A549 (cell line): ENCODE results near the gene TXK. TPM values are rescaled to one million over a fixed set of nuclear protein-coding genes. Genes with fewer than 3 reads are reported as not detected.

ENCODE experiments used
- ATAC-seq, 2 experiments: fragments of 200-7000 bp in 1 of 2; fragments of >200 bp in 1 of 2; cut with Nextera tagmentation in 1 of 2; cut with Tn5 transposase in 1 of 2; 3 replicates each; pipeline versions ENCODE4 v1.8.0 to v1.9.1; 2018 to 2020; ENCODE audit warnings: mild to moderate bottlenecking in 1 of 2, moderate library complexity in 1 of 2
- CTCF ChIA-PET: fragments of 300-600 bp; sonication (Branson Sonifier 250); formaldehyde crosslinking; extraction: SDS; loops from one replicate; lab custom pipeline; 2021; ENCODE audit warnings: antibody characterized with exemption, inconsistent platforms; lab: Yijun Ruan, JAX
- POLR2A ChIA-PET: fragments of 350-600 bp; formaldehyde crosslinking; extraction: SDS; loops from one replicate; lab custom pipeline; 2021; ENCODE audit warnings: antibody characterized with exemption, inconsistent platforms; lab: Yijun Ruan, JAX
- DNase-seq, 2 experiments: peaks; one replicate each; pipeline versions ENCODE4 v3.0.0 to v3.0.0-alpha.2; 2011 to 2016; ENCODE audit warnings: low read depth in 1 of 2, low spot score in 1 of 2
- FAIRE-seq: peaks from 2 replicates; lab custom pipeline; 2011; peaks lifted over from hg19 to GRCh38; lab: Jason Lieb, UNC
- H3K27ac ChIP-seq, 2 experiments: fragments of >200 bp; sonication (Bioruptor Twin); formaldehyde crosslinking; 3 replicates each; pipeline ENCODE4 v1.5.1; 2016 to 2017
- H3K4me1 ChIP-seq: fragments of >200 bp; sonication (Bioruptor Twin); formaldehyde crosslinking; 3 replicates; pipeline ENCODE4 v1.6.1; 2016
- H3K4me2 ChIP-seq: fragments of >200 bp; sonication (Bioruptor Twin); formaldehyde crosslinking; 3 replicates; pipeline ENCODE4 v1.6.1; 2016
- H3K4me3 ChIP-seq: fragments of >200 bp; sonication (Bioruptor Twin); formaldehyde crosslinking; 3 replicates; pipeline ENCODE4 v1.5.1; 2016
- H3K9me3 ChIP-seq: fragments of >200 bp; sonication (Bioruptor Twin); formaldehyde crosslinking; 3 replicates; pipeline ENCODE4 v1.6.1; 2016
- BHLHE40 ChIP-seq: IDR thresholded peaks from 2 replicates; pipeline ENCODE4 v1.6.1; 2012; ENCODE audit warnings: low read depth, low read length, inconsistent platforms
- CBX8 ChIP-seq: fragments of 200-600 bp; sonication (generic); IDR thresholded peaks from 2 replicates; pipeline ENCODE4 v1.6.1; 2016
- CEBPB ChIP-seq, 2 experiments: fragments of >200 bp in 1 of 2; sonication (Bioruptor Twin) in 1 of 2; formaldehyde crosslinking in 1 of 2; IDR thresholded peaks; 2 replicates each; pipeline ENCODE4 v1.6.1; 2012 to 2016
- CHD2 ChIP-seq: fragments of 150-350 bp; IDR thresholded peaks from 2 replicates; pipeline ENCODE4 v1.6.1; 2014; ENCODE audit warnings: low read length; ENCODE audit not compliant: partially characterized antibody
- CHD4 ChIP-seq: fragments of 200-600 bp; sonication (generic); IDR thresholded peaks from 2 replicates; pipeline ENCODE4 v1.6.1; 2016; ENCODE audit warnings: antibody characterized with exemption, mild to moderate bottlenecking, borderline replicate concordance
- ESRRA ChIP-seq: fragments of 150-350 bp; IDR thresholded peaks from 2 replicates; pipeline ENCODE4 v1.6.1; 2014; ENCODE audit warnings: mild to moderate bottlenecking, low read length, borderline replicate concordance
- FOSL2 ChIP-seq, 2 experiments: fragments of 450-650 bp in 1 of 2; fragments of >200 bp in 1 of 2; sonication (Bioruptor Twin) in 1 of 2; formaldehyde crosslinking; IDR thresholded peaks; 2 replicates each; pipeline versions ENCODE4 v1.5.0 to v1.6.1; 2016 to 2020; ENCODE audit warnings: mild to moderate bottlenecking in 1 of 2, moderate library complexity in 1 of 2
- GATA3 ChIP-seq: IDR thresholded peaks from 2 replicates; pipeline ENCODE4 v1.6.1; 2012; ENCODE audit warnings: borderline replicate concordance
- MAFK ChIP-seq: fragments of 450-650 bp; IDR thresholded peaks from 2 replicates; pipeline ENCODE4 v1.6.1; 2014; ENCODE audit not compliant: partially characterized antibody
- MAZ ChIP-seq: fragments of 150-350 bp; IDR thresholded peaks from 2 replicates; pipeline ENCODE4 v1.6.1; 2014; ENCODE audit warnings: antibody characterized with exemption, low read depth, low read length, borderline replicate concordance
- MYC ChIP-seq: IDR thresholded peaks from 2 replicates; pipeline ENCODE4 v1.6.1; 2012; ENCODE audit warnings: mild to moderate bottlenecking, inconsistent platforms, low read length, improper control_type of control experiment, borderline replicate concordance
- NFE2L2 ChIP-seq: fragments of 150-350 bp; conservative IDR thresholded peaks from 2 replicates; pipeline ENCODE4 v1.6.1; 2014; ENCODE audit warnings: low read length
- NPAS2 ChIP-seq: fragments of 250-450 bp; sonication (Bioruptor Pico); IDR thresholded peaks from 2 replicates; pipeline ENCODE4 v1.8.0; 2022; ENCODE audit warnings: mild to moderate bottlenecking, moderate library complexity, borderline replicate concordance
- PHF8 ChIP-seq: fragments of 200-600 bp; sonication (generic); IDR thresholded peaks from 2 replicates; pipeline ENCODE4 v1.6.1; 2016; ENCODE audit warnings: low read depth, mild to moderate bottlenecking, antibody characterized with exemption, moderate library complexity, borderline replicate concordance
- POLR2A ChIP-seq: IDR thresholded peaks from 2 replicates; pipeline ENCODE4 v1.6.1; 2012; ENCODE audit warnings: mild to moderate bottlenecking, low read length
- RAD21 ChIP-seq, 2 experiments: fragments of >200 bp in 1 of 2; sonication (Bioruptor Twin) in 1 of 2; formaldehyde crosslinking in 1 of 2; IDR thresholded peaks in 1 of 2; conservative IDR thresholded peaks in 1 of 2; 2 replicates in 1 of 2; 3 replicates in 1 of 2; pipeline ENCODE4 v1.6.1; 2012 to 2018; ENCODE audit warnings: inconsistent platforms in 1 of 2
- RFX5 ChIP-seq: fragments of 450-650 bp; IDR thresholded peaks from 2 replicates; pipeline ENCODE4 v1.7.1; 2014; ENCODE audit warnings: antibody characterized with exemption, mild to moderate bottlenecking, moderate library complexity
- ZC3H11A ChIP-seq: fragments of 450-650 bp; IDR thresholded peaks from 2 replicates; pipeline ENCODE4 v1.6.1; 2014; ENCODE audit warnings: antibody characterized with exemption, mild to moderate bottlenecking
- ZFP36 ChIP-seq: fragments of 450-650 bp; IDR thresholded peaks from 2 replicates; pipeline ENCODE4 v1.6.1; 2014; ENCODE audit warnings: borderline replicate concordance; ENCODE audit not compliant: partially characterized antibody
- WGBS: methylation state at CpG from one replicate; pipeline ENCODE4 v1.1.6; 2017; ENCODE audit errors: missing lambda C conversion rate; 5-methylcytosine and 5-hydroxymethylcytosine counted together
- polyA plus RNA-seq, 4 experiments: library from polyadenylated mRNA; depleted of rRNA in 3 of 4; stranded (reverse); fragments of >200 nt; fragmentation: RNase III in 1 of 4; extraction: RNeasy Plus Mini Kit Qiagen cat#74134 plus additional on column Dnase treatment in 1 of 4; gene quantifications; 2 replicates in 3 of 4; 3 replicates in 1 of 4; pipeline ENCODE4 v1.2.3, GENCODE V29; 2011 to 2017
- TF ChIP-seq, protein P1 (sequence below): fragments of 200-600 bp; sonication (generic); IDR thresholded peaks from 2 replicates; pipeline ENCODE4 v1.6.1; 2016; ENCODE audit warnings: antibody characterized with exemption, mild to moderate bottlenecking, moderate library complexity
- TF ChIP-seq, protein P2 (sequence below): IDR thresholded peaks from 2 replicates; pipeline ENCODE4 v1.6.1; 2012
- TF ChIP-seq, protein P3 (sequence below): fragments of >200 bp; sonication (Bioruptor Twin); formaldehyde crosslinking; IDR thresholded peaks from 3 replicates; pipeline ENCODE4 v1.5.1; 2016
- TF ChIP-seq, protein P4 (sequence below): IDR thresholded peaks from 2 replicates; pipeline ENCODE4 v1.6.1; 2012
- TF ChIP-seq, protein P5 (sequence below): fragments of >200 bp; sonication (Bioruptor Twin); formaldehyde crosslinking; IDR thresholded peaks from 2 replicates; pipeline ENCODE4 v1.6.1; 2016
- TF ChIP-seq, protein P6 (sequence below): fragments of 150-350 bp; IDR thresholded peaks from 2 replicates; pipeline ENCODE4 v1.6.1; 2014; ENCODE audit warnings: low read depth, mild to moderate bottlenecking, low read length

Gene TXK
- polyA plus RNA-seq, 2 of the 4 experiments (the other 2 are of a cell fraction): 0.06 to 0.14 TPM

DNA sequence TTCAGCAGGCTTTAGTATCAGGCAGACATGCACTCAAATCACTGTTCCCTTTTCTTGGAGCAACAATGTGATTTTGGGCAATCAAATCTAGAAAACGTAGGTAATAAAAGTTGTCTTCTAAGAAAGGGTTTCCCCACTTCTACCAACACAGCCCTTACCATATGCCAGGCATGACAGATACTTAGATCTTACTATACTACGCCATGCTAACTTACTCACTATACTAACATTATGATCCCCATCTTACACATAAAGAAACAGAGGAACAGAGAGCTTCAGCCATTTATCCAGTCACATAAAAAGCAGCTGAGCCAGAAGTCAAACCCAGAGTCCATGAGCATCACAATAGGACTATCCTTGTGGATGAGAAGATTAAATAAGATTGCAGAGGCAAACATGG, 9.2 kb downstream of the TXK start (continued):
- TF ChIP-seq, protein P1, sequence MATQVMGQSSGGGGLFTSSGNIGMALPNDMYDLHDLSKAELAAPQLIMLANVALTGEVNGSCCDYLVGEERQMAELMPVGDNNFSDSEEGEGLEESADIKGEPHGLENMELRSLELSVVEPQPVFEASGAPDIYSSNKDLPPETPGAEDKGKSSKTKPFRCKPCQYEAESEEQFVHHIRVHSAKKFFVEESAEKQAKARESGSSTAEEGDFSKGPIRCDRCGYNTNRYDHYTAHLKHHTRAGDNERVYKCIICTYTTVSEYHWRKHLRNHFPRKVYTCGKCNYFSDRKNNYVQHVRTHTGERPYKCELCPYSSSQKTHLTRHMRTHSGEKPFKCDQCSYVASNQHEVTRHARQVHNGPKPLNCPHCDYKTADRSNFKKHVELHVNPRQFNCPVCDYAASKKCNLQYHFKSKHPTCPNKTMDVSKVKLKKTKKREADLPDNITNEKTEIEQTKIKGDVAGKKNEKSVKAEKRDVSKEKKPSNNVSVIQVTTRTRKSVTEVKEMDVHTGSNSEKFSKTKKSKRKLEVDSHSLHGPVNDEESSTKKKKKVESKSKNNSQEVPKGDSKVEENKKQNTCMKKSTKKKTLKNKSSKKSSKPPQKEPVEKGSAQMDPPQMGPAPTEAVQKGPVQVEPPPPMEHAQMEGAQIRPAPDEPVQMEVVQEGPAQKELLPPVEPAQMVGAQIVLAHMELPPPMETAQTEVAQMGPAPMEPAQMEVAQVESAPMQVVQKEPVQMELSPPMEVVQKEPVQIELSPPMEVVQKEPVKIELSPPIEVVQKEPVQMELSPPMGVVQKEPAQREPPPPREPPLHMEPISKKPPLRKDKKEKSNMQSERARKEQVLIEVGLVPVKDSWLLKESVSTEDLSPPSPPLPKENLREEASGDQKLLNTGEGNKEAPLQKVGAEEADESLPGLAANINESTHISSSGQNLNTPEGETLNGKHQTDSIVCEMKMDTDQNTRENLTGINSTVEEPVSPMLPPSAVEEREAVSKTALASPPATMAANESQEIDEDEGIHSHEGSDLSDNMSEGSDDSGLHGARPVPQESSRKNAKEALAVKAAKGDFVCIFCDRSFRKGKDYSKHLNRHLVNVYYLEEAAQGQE: no peak
- TF ChIP-seq ZC3H11A (no peak), MYC (no peak), FOSL2 (IDR thresholded peaks at IDR 0.05) (no peak), FOSL2 (CRISPR knock-in tag; IDR thresholded peaks at IDR 0.05) (no peak)

DNA sequence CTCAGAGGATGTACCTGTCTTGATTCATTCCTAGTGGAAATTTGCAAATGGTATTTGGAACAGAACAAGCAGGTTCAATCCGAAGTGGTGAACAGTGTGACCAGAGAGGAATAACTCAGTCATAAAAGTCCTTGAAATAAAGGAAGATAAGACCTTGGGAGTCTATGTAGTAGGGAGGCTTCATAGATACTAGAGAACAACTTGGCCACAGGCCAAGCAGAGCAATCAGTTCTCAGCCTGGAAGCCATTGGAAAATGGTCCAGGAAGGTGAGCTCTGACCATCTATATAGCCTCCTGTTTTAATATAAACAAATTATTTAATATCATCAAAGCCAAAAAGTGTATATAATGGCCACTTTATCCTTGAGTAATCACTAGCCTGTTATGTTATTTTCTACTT, 11.3 kb downstream of the TXK start:
- no peak overlapping the region for H3K4me2 ChIP-seq
- peaks cover 6% of the 10 kb centered on the region; the same call in 2 of the 3 replicates for H3K4me1 ChIP-seq
- FAIRE-seq (no peak), DNase-seq (no peak), ATAC-seq (no peak)
- no peak overlapping the region for H3K4me3 ChIP-seq
- H3K27ac ChIP-seq: no peak overlapping the region
- CTCF ChIA-PET: interaction anchor here (1.6 kb wide), 1 partner anchor 14 kb away, joined by 4 read pairs; no protein-coding TSS in a partner anchor
- no peaks in the 10 kb centered on the region for H3K9me3 ChIP-seq
- TF ChIP-seq, protein P2, sequence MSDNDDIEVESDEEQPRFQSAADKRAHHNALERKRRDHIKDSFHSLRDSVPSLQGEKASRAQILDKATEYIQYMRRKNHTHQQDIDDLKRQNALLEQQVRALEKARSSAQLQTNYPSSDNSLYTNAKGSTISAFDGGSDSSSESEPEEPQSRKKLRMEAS: no peak
- TF ChIP-seq BHLHE40 (no peak), RAD21 (conservative IDR thresholded peaks at IDR 0.05 in 1 of 2, IDR thresholded peaks at IDR 0.05 in 1 of 2) (no peak), FOSL2 (IDR thresholded peaks at IDR 0.05) (no peak), FOSL2 (CRISPR knock-in tag; IDR thresholded peaks at IDR 0.05) (no peak), GATA3 (no peak), NFE2L2 (no peak), CHD4 (no peak), CBX8 (no peak), POLR2A (no peak), PHF8 (no peak), MAZ (no peak)
- TF ChIP-seq, protein P3, sequence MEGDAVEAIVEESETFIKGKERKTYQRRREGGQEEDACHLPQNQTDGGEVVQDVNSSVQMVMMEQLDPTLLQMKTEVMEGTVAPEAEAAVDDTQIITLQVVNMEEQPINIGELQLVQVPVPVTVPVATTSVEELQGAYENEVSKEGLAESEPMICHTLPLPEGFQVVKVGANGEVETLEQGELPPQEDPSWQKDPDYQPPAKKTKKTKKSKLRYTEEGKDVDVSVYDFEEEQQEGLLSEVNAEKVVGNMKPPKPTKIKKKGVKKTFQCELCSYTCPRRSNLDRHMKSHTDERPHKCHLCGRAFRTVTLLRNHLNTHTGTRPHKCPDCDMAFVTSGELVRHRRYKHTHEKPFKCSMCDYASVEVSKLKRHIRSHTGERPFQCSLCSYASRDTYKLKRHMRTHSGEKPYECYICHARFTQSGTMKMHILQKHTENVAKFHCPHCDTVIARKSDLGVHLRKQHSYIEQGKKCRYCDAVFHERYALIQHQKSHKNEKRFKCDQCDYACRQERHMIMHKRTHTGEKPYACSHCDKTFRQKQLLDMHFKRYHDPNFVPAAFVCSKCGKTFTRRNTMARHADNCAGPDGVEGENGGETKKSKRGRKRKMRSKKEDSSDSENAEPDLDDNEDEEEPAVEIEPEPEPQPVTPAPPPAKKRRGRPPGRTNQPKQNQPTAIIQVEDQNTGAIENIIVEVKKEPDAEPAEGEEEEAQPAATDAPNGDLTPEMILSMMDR: no peak
- TF ChIP-seq, protein P4, sequence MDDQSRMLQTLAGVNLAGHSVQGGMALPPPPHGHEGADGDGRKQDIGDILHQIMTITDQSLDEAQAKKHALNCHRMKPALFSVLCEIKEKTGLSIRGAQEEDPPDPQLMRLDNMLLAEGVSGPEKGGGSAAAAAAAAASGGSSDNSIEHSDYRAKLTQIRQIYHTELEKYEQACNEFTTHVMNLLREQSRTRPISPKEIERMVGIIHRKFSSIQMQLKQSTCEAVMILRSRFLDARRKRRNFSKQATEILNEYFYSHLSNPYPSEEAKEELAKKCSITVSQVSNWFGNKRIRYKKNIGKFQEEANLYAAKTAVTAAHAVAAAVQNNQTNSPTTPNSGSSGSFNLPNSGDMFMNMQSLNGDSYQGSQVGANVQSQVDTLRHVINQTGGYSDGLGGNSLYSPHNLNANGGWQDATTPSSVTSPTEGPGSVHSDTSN: no peak
- TF ChIP-seq, protein P5, sequence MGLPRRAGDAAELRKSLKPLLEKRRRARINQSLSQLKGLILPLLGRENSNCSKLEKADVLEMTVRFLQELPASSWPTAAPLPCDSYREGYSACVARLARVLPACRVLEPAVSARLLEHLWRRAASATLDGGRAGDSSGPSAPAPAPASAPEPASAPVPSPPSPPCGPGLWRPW: no peak
- POLR2A ChIA-PET: no interaction called here
- 9% methylated on average over 1 of the region's 1 CpG for WGBS

DNA sequence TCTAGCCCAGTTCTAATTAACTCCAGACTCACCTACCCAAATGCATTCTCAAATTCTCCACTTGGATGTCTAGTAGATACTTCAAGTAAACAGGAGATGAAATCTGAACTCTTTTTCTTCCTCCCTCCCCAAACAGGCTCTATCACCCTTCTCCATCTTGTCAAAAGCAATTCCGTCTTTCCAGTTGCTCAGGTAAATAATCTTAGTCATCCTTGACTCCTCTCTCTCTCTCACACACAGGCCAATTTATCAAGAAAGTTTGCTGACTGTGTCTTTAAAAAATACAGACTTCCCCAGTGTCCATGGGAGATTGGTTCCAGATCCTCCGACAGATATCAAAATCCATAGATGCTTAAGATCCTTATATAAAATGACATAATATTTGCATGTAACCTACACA, 12.9 kb downstream of the TXK start:
- no peak for TF ChIP-seq ESRRA
- TF ChIP-seq, protein P6, sequence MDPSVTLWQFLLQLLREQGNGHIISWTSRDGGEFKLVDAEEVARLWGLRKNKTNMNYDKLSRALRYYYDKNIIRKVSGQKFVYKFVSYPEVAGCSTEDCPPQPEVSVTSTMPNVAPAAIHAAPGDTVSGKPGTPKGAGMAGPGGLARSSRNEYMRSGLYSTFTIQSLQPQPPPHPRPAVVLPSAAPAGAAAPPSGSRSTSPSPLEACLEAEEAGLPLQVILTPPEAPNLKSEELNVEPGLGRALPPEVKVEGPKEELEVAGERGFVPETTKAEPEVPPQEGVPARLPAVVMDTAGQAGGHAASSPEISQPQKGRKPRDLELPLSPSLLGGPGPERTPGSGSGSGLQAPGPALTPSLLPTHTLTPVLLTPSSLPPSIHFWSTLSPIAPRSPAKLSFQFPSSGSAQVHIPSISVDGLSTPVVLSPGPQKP: no peak
- no peak for TF ChIP-seq RFX5
- no peak for TF ChIP-seq CEBPB (IDR thresholded peaks at IDR 0.05)
- no peak for TF ChIP-seq CHD2
- no peak for TF ChIP-seq NPAS2 (CRISPR knock-in tag)
- no peak for TF ChIP-seq FOSL2 (IDR thresholded peaks at IDR 0.05)
- no peak for TF ChIP-seq FOSL2 (CRISPR knock-in tag; IDR thresholded peaks at IDR 0.05)
- no peak for TF ChIP-seq PHF8
- TF ChIP-seq CHD4: no peak
- no peak for TF ChIP-seq MAFK
- no peak for TF ChIP-seq ZFP36
- Histone ChIP-seq H3K4me3 (no peak overlapping the region), H3K4me2 (no peak overlapping the region), H3K27ac (no peak overlapping the region), H3K9me3 (no peaks in the 10 kb centered on the region), H3K4me1 (no peaks in the 10 kb centered on the region)
- WGBS: 86% methylated on average over 2 of the region's 2 CpGs
- no peak for ATAC-seq
- CTCF ChIA-PET: no interaction called here
- DNase-seq: no peak
- no peak for FAIRE-seq
- POLR2A ChIA-PET: no interaction called here
